ENCODE results near the gene NSMF. TPM values are rescaled to one million over a fixed set of nuclear protein-coding genes. Genes with fewer than 3 reads are reported as not detected.
"Not testable (repeated sequence)": the region's sequence is repeated elsewhere in the genome, so short reads cannot be mapped to it uniquely, and the experiment has no call there.

Gene NSMF
- total RNA-seq, 2 experiments from 2014 or later = 74.1 to 74.6 TPM

DNA sequence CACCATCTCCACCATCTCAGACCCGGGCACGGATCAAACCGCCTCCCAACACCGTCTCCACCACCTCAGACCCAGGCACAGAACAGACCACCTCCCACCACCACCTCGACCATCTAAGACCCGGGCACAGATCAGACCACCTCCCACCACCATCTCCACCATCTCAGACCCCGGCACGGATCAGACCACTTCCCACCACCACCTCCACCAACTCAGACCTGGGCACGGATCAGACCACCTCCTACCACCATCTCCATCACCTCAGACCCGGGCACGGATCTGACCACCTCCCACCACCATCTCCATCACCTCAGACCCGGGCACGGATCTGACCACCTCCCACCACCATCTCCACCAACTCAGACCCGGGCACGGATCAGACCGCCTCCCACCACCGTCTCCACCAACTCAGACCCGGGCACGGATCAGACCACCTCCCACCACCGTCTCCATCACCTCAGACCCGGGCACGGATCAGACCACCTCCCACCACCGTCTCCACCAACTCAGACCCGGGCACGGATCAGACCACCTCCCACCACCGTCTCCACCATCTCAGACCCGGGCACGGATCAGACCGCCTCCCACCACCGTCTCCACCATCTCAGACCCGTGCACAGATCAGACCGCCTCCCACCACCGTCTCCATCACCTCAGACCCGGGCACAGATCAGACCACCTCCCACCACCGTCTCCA lies 7.4 kb upstream of the NSMF start:
- not testable (repeated sequence) for H3K4me3 Mint-ChIP-seq, H3K27ac Mint-ChIP-seq

DNA sequence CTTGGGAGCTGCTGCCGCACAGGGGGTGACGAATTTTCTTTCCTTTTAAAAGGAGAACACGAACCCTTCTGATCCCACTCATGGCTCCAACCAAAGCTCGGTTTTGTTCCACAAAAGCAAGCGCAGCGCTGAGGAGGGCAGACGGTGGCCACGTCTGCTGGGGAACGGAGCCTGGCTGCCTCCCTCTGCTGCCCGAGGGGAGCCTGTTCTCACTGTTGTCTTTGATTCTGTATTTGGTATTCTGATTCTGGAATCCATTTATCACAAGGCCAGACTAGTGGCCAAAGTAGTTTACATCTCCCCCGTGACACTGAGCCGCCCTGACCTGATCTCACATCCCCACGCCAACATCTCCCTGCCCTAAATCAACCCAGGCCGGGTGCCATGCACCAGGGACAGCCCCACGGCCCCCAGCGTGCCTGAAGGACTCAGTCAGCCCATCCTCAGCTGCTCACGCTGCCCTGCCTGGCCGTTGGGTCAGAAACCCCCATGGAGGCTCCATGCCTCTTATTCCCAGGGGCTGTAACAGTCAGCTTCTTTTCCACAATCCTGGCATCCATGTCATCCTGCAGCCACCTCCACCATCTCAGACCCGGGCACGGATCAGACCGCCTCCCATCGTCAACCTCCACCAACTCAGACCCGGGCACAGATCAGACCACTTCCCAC lies 6.7 kb upstream of the NSMF start:
- Mint-ChIP-seq H3K4me3 (no peak overlapping the region), H3K36me3 (peaks cover 4% of the 10 kb centered on the region), H3K9me3 (no peaks in the 10 kb centered on the region), H3K27ac (no peak overlapping the region), H3K4me1 (peaks cover 11% of the 10 kb centered on the region), H3K27me3 (peaks cover 9% of the 10 kb centered on the region)
- no peak for DNase-seq

More for the DNA sequence above, 7.4 kb upstream of the NSMF start:
- H3K4me1 Mint-ChIP-seq = peaks cover 12% of the 10 kb centered on the region
- DNase-seq, H3K9me3 Mint-ChIP-seq, H3K27me3 Mint-ChIP-seq, H3K36me3 Mint-ChIP-seq: not testable (repeated sequence)

DNA sequence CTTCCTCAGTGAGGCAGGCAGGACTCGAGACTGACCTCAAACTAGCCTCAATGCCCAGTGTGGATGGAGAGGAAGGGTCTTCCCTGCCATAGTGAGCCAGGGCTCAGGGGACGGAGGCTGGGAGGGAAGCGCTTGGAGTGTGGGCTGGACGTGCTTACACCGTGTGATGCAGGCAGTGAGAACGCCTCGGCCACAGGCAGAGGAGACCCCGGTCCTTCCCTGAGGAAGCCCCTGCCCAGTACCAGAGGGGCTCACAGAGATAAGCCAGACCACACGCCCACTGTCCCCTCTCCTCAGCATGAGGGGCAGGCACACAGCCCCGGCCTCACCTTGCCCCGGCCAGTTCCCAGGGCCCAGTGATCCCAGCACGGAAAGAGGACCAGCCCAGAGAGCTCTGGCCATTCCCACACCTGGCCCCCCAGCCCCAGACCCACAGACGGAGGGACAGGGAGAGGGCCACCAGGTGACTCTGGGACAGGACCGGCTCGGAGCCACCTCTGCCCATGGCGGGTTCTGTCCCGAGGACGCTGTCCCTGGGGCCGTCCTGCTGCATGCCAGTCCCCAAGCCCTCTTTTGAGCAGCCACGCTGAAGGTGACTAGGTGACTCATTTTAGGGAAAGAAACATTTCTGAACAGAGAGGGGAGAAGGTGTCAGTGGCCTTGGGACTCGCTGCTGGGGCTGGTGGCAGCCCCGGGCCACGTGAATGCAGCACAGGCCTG lies 6.0 kb upstream of the NSMF start:
- Mint-ChIP-seq H3K4me1 (peaks cover 7% of the 10 kb centered on the region), H3K27me3 (peaks cover 9% of the 10 kb centered on the region), H3K9me3 (no peaks in the 10 kb centered on the region), H3K27ac (no peak overlapping the region), H3K4me3 (no peak overlapping the region), H3K36me3 (peaks cover 4% of the 10 kb centered on the region)
- DNase-seq = no peak

DNA sequence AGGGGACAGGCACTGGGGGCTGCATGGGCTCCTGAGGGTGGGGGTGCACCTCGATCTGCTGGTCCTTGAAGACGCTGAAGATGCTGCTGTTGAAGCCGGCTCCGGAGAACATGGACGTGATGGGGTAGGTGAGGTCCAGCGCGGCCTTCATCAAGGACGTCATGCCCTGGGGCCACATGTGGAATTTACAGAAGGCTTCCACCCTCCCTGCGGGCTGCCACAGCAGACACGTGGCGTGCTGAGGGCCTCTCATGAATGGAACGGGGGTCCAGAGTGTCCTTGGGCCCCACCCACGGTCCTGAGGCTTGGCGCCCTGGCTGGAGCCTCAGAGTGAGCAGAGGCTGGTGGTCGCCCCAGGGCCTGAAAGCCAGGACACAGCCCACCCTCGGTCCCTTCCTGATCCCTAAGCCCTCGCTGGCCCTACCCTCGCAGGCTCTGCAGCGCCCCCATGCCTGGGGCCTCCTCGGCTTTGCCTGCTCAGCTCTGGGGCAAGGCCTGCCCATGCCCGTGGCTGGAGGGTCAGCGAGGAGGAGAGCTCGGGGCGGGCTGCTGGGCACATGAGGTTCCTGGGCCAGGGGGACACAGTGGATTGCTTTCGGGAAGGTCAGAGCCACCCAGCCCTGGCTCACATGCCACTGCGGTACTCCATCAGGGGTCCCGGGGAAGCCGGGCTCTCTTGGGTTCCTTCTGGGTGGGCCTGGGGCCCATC lies 5.3 kb upstream of the NSMF start:
- DNase-seq = no peak
- H3K27me3 Mint-ChIP-seq = peaks cover 6% of the 10 kb centered on the region
- peaks cover 4% of the 10 kb centered on the region for H3K36me3 Mint-ChIP-seq
- H3K4me3 Mint-ChIP-seq = no peak overlapping the region
- H3K9me3 Mint-ChIP-seq = no peaks in the 10 kb centered on the region
- peaks cover 9% of the 10 kb centered on the region for H3K4me1 Mint-ChIP-seq
- H3K27ac Mint-ChIP-seq = no peak overlapping the region

DNA sequence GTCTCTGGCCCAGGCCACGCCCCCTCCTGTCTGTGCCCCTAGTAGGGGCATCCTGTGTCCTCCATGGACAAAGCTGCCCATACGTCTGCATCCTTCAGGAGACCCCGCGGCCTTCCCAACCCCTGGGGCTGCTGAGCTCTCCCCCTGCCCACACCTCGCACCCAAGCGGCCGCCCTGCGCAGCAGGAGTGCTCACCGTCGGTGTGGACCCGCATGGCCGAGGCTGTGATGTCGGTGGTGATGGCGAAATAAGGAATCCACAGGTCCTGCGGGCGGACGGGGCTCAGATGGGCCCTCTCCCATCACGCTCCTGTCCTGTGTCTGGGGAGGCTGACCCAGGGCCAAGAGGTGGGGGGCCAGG lies 4.8 kb upstream of the NSMF start:
- Mint-ChIP-seq H3K4me3 (no peak overlapping the region), H3K27ac (no peak overlapping the region), H3K9me3 (no peaks in the 10 kb centered on the region), H3K4me1 (peaks cover 9% of the 10 kb centered on the region), H3K27me3 (peaks cover 1% of the 10 kb centered on the region), H3K36me3 (peaks cover 4% of the 10 kb centered on the region)
- no peak for DNase-seq

DNA sequence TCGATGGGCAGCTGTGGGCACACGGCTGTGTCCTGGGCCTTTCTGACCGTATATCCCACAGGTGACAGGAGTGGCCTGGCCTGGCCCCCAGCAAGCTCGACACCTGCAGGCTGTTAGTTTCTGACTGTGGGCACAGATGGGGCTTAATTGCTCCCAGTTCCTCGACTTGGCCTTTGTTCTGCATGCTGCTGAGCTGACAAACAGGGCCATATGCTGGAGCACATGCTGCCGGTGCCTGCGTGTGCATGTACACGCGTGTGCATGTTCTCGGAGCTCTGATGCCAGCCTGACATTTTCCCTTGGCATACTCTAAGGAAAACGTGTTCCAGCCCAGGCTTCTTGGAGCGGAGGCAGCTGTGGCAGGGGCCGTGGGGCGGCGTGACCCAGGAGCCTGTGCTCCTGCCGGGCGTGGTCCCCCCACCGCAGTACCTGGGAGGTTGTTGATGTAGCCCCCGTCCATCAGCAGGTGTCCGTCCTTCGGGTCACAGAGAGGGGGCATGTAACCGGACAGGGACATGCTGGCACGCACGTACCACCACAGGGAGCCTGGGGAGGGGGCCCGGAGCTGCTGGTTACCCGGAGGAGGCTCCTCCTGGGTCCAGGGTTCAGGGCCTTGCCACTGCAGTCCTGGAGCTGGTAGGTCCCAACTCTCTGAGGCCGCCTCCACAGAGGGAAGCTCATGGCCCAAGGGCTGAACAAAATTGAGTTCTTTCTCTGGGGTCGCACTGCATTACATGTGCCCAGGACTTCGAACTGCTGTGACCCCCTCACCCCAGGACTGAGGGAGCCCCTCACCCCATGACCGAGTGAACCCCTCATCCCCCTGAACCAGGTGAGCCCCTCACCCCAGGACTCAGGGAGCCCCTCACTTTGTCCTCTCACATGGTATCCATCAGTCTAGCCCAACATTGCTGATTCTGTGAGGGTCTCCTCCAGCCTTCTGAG lies 4.1 kb upstream of the NSMF start:
- H3K27ac Mint-ChIP-seq = no peak overlapping the region
- H3K36me3 Mint-ChIP-seq = peaks cover 4% of the 10 kb centered on the region
- no peaks in the 10 kb centered on the region for H3K9me3 Mint-ChIP-seq
- DNase-seq = no peak
- peak overlapping the region; percentile 82 for H3K4me3 Mint-ChIP-seq
- peaks cover 9% of the 10 kb centered on the region for H3K4me1 Mint-ChIP-seq
- H3K27me3 Mint-ChIP-seq = no peaks in the 10 kb centered on the region

DNA sequence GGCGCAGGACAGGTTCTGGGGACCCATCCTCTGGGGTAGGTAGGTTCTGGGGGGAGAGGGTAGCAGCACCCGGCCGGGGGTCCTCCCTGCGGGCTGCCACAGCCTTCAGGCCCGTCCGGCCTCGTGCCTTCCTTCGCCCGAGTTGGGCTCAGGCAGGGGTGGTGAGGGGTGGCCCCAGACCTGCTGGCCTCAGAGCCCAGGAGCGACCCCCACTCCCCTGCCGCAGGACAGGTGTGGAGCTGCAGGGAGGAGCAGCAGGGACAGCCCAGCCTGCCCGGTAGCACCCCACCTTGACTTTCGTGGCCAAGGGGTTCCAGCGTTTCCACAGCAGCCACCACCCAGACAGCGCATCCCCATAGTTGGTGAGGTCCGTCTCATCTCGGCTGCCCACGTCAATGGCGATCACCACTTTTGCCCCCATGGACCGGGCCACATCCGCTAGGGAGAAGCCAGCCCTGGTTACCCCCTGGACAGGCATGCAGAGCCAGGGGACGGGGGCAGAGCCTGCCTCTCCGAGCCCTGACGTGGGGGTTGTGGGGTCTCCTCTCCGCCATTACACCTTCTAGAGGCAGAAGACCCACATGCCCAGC lies 3.4 kb upstream of the NSMF start:
- H3K36me3 Mint-ChIP-seq = peaks cover 4% of the 10 kb centered on the region
- peak overlapping the region; percentile 82 for H3K4me3 Mint-ChIP-seq
- H3K27ac Mint-ChIP-seq = peak overlapping the region; percentile 94
- no peak for DNase-seq
- peaks cover 9% of the 10 kb centered on the region for H3K4me1 Mint-ChIP-seq
- no peaks in the 10 kb centered on the region for H3K9me3 Mint-ChIP-seq
- no peaks in the 10 kb centered on the region for H3K27me3 Mint-ChIP-seq

DNA sequence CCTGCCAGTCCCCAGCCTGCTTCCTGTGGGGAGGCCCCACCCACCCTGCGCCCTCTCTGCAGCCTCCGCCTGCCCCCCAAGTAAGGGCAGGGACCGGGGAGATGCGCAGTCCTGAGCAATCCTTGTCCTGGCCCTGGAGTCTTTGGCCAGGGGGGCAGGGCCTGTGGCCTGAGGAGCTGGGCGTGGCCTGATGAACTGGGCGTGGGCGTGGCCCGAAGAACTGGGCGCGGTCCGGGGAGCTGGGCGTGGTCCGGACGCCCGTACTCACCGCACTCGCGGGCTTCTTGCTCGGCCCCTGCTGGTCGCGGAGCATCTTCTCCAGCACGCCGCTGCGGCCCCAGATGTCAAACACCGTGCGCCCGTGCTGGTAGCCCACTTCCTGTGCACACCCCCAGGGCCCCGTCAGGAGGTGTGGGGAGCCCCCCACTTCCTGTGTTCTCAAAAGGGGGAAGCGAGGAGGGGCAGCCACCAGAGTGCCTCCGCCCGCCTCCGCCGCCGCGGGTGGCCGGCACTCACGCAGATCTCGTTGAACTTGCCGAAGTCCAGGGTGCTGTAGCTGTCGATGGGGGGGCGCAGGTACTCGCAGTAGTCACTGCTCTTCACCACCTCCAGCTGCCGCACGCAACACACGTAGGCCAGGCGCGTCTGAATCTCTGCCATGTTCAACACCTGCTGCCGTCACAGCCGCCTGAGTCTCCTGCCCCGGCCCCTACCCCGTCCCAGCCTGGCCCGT lies 2.7 kb upstream of the NSMF start:
- Mint-ChIP-seq H3K4me1 (peaks cover 9% of the 10 kb centered on the region), H3K27me3 (no peaks in the 10 kb centered on the region), H3K4me3 (peak overlapping the region; percentile 82), H3K9me3 (no peaks in the 10 kb centered on the region), H3K36me3 (peaks cover 4% of the 10 kb centered on the region), H3K27ac (peak overlapping the region; percentile 94)
- DNase-seq = peak; percentile 93

DNA sequence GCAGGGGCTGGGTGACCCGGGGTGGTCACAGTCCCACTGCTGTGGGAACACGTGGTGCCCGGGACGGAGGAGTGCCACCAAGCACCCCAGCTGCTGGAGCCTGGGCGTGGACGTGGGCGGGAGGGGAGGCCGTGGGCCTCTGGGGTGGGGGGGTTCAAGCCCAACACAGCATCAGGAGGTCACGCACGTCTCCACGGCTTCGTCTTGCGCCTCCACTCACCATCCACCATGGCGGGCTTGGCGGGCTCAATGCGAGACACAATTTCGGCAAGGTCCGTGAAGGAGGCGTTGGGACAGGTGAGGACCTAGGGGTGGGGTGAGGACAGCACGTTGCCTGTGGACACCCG lies 2.2 kb upstream of the NSMF start:
- peaks cover 11% of the 10 kb centered on the region for H3K4me1 Mint-ChIP-seq
- H3K4me3 Mint-ChIP-seq = peak overlapping the region; percentile 61
- peak overlapping the region; percentile 34 for H3K27ac Mint-ChIP-seq
- H3K36me3 Mint-ChIP-seq = peaks cover 6% of the 10 kb centered on the region
- no peak for DNase-seq
- no peaks in the 10 kb centered on the region for H3K27me3 Mint-ChIP-seq
- H3K9me3 Mint-ChIP-seq = no peaks in the 10 kb centered on the region

DNA sequence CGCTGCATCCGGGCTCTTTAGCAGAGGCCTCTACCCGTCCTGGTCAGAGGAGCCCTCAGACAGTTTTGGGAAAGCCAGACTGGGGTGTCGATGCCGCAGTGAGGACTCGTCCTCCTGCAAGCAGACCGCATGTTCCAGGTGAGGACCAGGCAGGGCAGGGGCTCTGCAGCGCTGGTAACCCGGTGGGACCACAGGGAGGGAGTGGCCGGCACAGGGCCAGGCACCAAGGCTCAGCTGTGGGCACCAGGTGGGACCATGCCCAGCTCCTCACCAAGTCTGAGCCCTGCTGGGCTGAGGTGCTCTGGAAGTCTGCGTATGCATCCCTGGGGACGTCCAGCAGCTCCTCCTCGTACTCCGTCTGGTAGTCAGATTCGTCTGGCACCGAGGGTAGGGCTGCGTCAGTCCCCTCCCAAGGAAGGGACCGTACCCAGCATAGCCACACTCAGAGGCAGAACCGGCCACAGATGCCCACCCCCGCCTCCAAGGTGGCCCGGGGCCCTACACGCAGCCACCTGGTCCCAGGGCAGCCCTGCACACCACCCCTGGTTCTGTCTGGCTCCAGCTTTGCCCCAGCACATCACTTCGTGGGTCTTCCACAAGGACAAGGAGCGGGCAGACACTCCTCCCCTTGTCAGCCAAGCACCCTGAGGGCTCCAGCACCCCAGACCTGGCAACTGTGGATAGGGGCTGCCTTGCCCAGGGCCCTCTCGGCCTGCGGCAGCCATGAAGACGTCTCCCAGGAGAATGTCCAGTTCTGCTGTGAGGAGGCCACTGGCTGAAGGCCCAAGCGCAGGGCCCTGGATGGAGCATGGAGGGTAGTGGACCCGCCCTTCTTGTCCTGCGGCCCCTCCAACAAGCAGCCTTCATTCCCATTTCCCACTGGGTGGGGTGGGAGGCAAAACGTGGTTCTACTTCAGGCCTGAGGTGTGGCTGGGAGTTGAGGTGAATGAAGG lies 1.5 kb upstream of the NSMF start:
- no peak for DNase-seq
- Mint-ChIP-seq H3K27ac (peak overlapping the region; percentile 34), H3K4me1 (peaks cover 14% of the 10 kb centered on the region), H3K4me3 (peak overlapping the region; percentile 61), H3K36me3 (peaks cover 9% of the 10 kb centered on the region), H3K27me3 (no peaks in the 10 kb centered on the region), H3K9me3 (no peaks in the 10 kb centered on the region)

DNA sequence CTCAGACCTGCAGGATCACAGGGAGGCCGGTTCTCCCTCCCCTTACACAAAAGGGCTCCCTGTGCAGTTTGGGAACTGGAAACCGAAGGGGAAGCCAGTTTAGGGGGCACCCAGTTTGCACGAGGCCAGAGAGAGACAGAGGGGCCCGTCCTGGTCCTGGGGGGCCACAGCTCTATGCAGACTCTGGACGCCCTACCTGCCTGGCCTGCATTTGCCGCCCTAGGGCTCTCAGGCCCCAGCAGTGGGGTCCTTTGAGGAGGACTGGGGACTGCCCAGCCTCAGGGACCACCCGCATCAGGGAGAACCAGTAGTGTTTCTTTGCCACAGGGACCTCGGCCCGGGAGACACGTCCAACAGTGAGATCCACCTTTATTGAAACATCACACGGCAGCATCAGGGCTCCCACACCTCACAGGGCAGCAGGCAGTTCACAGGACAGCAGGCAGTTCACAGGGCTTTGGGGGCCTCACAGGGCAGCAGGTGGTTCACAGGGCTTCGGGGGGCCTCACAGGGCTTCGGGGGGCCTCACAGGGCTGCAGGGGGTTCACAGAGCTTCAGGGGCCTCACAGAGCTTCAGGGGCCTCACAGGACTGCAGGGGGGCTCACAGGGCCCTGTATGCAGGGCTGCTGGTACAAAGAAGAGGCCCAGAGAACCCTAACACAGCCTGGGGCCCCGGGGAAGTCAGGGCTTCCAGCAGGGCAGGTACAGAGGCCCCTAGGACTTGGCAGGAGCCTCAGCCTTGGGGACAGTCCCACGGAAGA lies 648 bp upstream of the NSMF start:
- peaks cover 13% of the 10 kb centered on the region for H3K36me3 Mint-ChIP-seq
- no peaks in the 10 kb centered on the region for H3K9me3 Mint-ChIP-seq
- peak overlapping the region; percentile 81 for H3K27ac Mint-ChIP-seq
- H3K27me3 Mint-ChIP-seq = no peaks in the 10 kb centered on the region
- H3K4me1 Mint-ChIP-seq = peaks cover 14% of the 10 kb centered on the region
- H3K4me3 Mint-ChIP-seq = peak overlapping the region; percentile 59
- DNase-seq = no peak

Measured in activated naive CD8-positive, alpha-beta T cell treated with anti-CD3 and anti-CD28 coated beads for 36 hours (primary cell).